ENCODE results near the gene TSR2. TPM values are rescaled to one million over a fixed set of nuclear protein-coding genes. Genes with fewer than 3 reads are reported as not detected.

TSR2 gene
- total RNA-seq, 1 donor from 2014 or later = 32.0 TPM

- Mint-ChIP-seq H3K9me3 (ENCODE audit: unreplicated experiment) (no peaks in the 10 kb centered on the region), H3K27ac (ENCODE audit: unreplicated experiment) (no peak overlapping the region), H3K27me3 (ENCODE audit: unreplicated experiment) (peaks cover 2% of the 10 kb centered on the region), H3K4me3 (ENCODE audit: unreplicated experiment) (no peak overlapping the region), H3K36me3 (ENCODE audit: unreplicated experiment) (no peaks in the 10 kb centered on the region), H3K4me1 (ENCODE audit: low read depth, unreplicated experiment) (peaks cover 2% of the 10 kb centered on the region)
- no peak for DNase-seq
- TF ChIP-seq CTCF (IDR thresholded peaks at IDR 0.05; ENCODE audit: partially characterized antibody, unreplicated experiment) = no peak
Observed at GRCh38 chrX:54413753-54414152, 26.5 kb upstream of the TSR2 start.

- Mint-ChIP-seq H3K27me3 (ENCODE audit: unreplicated experiment) (peaks cover 4% of the 10 kb centered on the region), H3K27ac (ENCODE audit: unreplicated experiment) (no peak overlapping the region), H3K4me3 (ENCODE audit: unreplicated experiment) (no peak overlapping the region), H3K36me3 (ENCODE audit: unreplicated experiment) (no peaks in the 10 kb centered on the region), H3K4me1 (ENCODE audit: low read depth, unreplicated experiment) (peaks cover 2% of the 10 kb centered on the region), H3K9me3 (ENCODE audit: unreplicated experiment) (no peaks in the 10 kb centered on the region)
- no peak for TF ChIP-seq CTCF (IDR thresholded peaks at IDR 0.05; ENCODE audit: partially characterized antibody, unreplicated experiment)
- no peak for DNase-seq
Observed at GRCh38 chrX:54415534-54416350, 24.5 kb upstream of the TSR2 start.

GRCh38 chrX:54416965-54417364 lies 23.2 kb upstream of the TSR2 start:
- no peaks in the 10 kb centered on the region for H3K36me3 Mint-ChIP-seq (ENCODE audit: unreplicated experiment)
- no peak overlapping the region for H3K4me3 Mint-ChIP-seq (ENCODE audit: unreplicated experiment)
- H3K27me3 Mint-ChIP-seq (ENCODE audit: unreplicated experiment) = peaks cover 4% of the 10 kb centered on the region
- no peaks in the 10 kb centered on the region for H3K9me3 Mint-ChIP-seq (ENCODE audit: unreplicated experiment)
- no peak overlapping the region for H3K27ac Mint-ChIP-seq (ENCODE audit: unreplicated experiment)
- peaks cover 2% of the 10 kb centered on the region for H3K4me1 Mint-ChIP-seq (ENCODE audit: low read depth, unreplicated experiment)
- no peak for TF ChIP-seq CTCF (IDR thresholded peaks at IDR 0.05; ENCODE audit: partially characterized antibody, unreplicated experiment)
- no peak for DNase-seq

- peaks cover 1% of the 10 kb centered on the region for H3K9me3 Mint-ChIP-seq (ENCODE audit: unreplicated experiment)
Observed at GRCh38 chrX:54419559-54420302, 20.5 kb upstream of the TSR2 start.

More at GRCh38 chrX:54419559-54420302, 20.5 kb upstream of the TSR2 start:
- DNase-seq = no peak
- Mint-ChIP-seq H3K36me3 (ENCODE audit: unreplicated experiment) (no peaks in the 10 kb centered on the region), H3K27me3 (ENCODE audit: unreplicated experiment) (peaks cover 1% of the 10 kb centered on the region), H3K4me1 (ENCODE audit: low read depth, unreplicated experiment) (peaks cover 2% of the 10 kb centered on the region), H3K4me3 (ENCODE audit: unreplicated experiment) (no peak overlapping the region), H3K27ac (ENCODE audit: unreplicated experiment) (no peak overlapping the region)
- TF ChIP-seq CTCF (IDR thresholded peaks at IDR 0.05; ENCODE audit: partially characterized antibody, unreplicated experiment) = no peak

All from glutamatergic neuron (in vitro differentiated cells).